B cell (primary cell): ENCODE measurements around the gene MVB12B. TPM values are rescaled to one million over a fixed set of nuclear protein-coding genes. Genes with fewer than 3 reads are reported as not detected.

Experiments
- ATAC-seq: fragments of 200-7000 bp; cut with Tn5 transposase; one replicate; pipeline ENCODE4 v1.10.0; 2021; ENCODE audit warnings: low read depth, mild to moderate bottlenecking, moderate number of reproducible peaks, moderate library complexity
- CTCF ChIA-PET: fragments of 350-600 bp; sonication (Branson Sonifier 250); formaldehyde crosslinking; loops from one replicate; lab custom pipeline; 2021; ENCODE audit warnings: antibody characterized with exemption, inconsistent platforms; lab: Charles Lee
- POLR2A ChIA-PET: fragments of 350-600 bp; sonication (Branson Sonifier 250); formaldehyde crosslinking; loops from one replicate; lab custom pipeline; 2021; ENCODE audit warnings: antibody characterized with exemption; lab: Charles Lee
- DNase-seq: peaks from one replicate; pipeline ENCODE4 v3.0.0; 2013
- H2AFZ ChIP-seq: 2 replicates; pipeline ENCODE4 v1.6.1; 2012; ENCODE audit warnings: mild to moderate bottlenecking, low read depth, low read length; ENCODE audit not compliant: insufficient read depth, poor library complexity, severe bottlenecking
- H3K27ac ChIP-seq, 2 donors: 1 replicate in 1 of 2; 2 replicates in 1 of 2; pipeline ENCODE4 v1.5.1; 2012 to 2013; ENCODE audit warnings: low read length in 2 of 2, mild to moderate bottlenecking in 2 of 2, moderate library complexity in 1 of 2
- H3K27me3 ChIP-seq, 4 experiments: fragments of 200-600 bp in 1 of 4; sonication (generic) in 1 of 4; replicated peaks in 1 of 4; 1 replicate in 2 of 4; 2 replicates in 2 of 4; pipeline versions ENCODE4 v1.6.1 to v1.7.0; 2013 to 2016; ENCODE audit warnings: low read length in 3 of 4, mild to moderate bottlenecking in 2 of 4, mixed read lengths in 1 of 4, moderate library complexity in 1 of 4; ENCODE audit not compliant: insufficient read depth in 4 of 4, control insufficient read depth in 3 of 4; ENCODE audit errors: control extremely low read depth in 1 of 4
- H3K36me3 ChIP-seq, 2 experiments: replicated peaks in 1 of 2; 1 replicate in 1 of 2; 2 replicates in 1 of 2; pipeline versions ENCODE4 v1.6.1 to v1.7.1; 2013; ENCODE audit warnings: low read length in 1 of 2; ENCODE audit not compliant: insufficient read depth in 2 of 2, control insufficient read depth in 1 of 2; ENCODE audit errors: control extremely low read depth in 1 of 2, extremely low read depth in 1 of 2
- H3K4me1 ChIP-seq, 2 donors: fragments of 200-600 bp in 1 of 2; sonication (generic) in 1 of 2; 1 replicate in 1 of 2; 2 replicates in 1 of 2; pipeline versions ENCODE4 v1.5.1 to v1.6.1; 2013 to 2017; ENCODE audit warnings: low read length in 2 of 2; ENCODE audit not compliant: control insufficient read depth in 2 of 2, insufficient read depth in 2 of 2
- H3K4me2 ChIP-seq: replicated peaks from 2 replicates; pipeline ENCODE3; 2012; ENCODE audit warnings: mild to moderate bottlenecking, low read depth, low read length; ENCODE audit not compliant: poor library complexity, severe bottlenecking
- H3K4me3 ChIP-seq, 5 experiments: fragments of 200-600 bp in 1 of 5; sonication (generic) in 1 of 5; 1 replicate in 3 of 5; 2 replicates in 2 of 5; pipeline versions ENCODE4 v1.5.1 to v1.7.0; 2011 to 2016; ENCODE audit warnings: low read length in 4 of 5, mild to moderate bottlenecking in 4 of 5, low read depth in 2 of 5, control low read depth in 1 of 5, moderate library complexity in 1 of 5; ENCODE audit not compliant: insufficient read depth in 1 of 5; ENCODE audit errors: control extremely low read depth in 1 of 5, extremely low read depth in 1 of 5
- H3K79me2 ChIP-seq: fragments of 200-600 bp; sonication (generic); one replicate; pipeline ENCODE4 v1.6.0; 2016; ENCODE audit warnings: low read length; ENCODE audit not compliant: control insufficient read depth, insufficient read depth
- H3K9ac ChIP-seq: fragments of 200-600 bp; sonication (generic); 2 replicates; pipeline ENCODE4 v1.6.1; 2017; ENCODE audit warnings: mild to moderate bottlenecking, low read length, moderate library complexity
- H3K9me3 ChIP-seq, 3 donors: one replicate each; pipeline versions ENCODE4 v1.6.1 to v1.7.1; 2013; ENCODE audit warnings: low read length in 2 of 3; ENCODE audit not compliant: control insufficient read depth in 2 of 3, insufficient read depth in 1 of 3; ENCODE audit errors: control extremely low read depth in 1 of 3
- H4K20me1 ChIP-seq: 2 replicates; pipeline ENCODE4 v1.6.0; 2012; ENCODE audit warnings: mild to moderate bottlenecking, low read length; ENCODE audit not compliant: insufficient read depth, control insufficient read depth, poor library complexity, severe bottlenecking
- H3K27ac Mint-ChIP-seq: one replicate; pipeline ENCODE4 v1.8.0; 2021; ENCODE audit warnings: mixed read lengths
- H3K27me3 Mint-ChIP-seq: one replicate; pipeline ENCODE4 v1.8.0; 2021; ENCODE audit warnings: mixed read lengths
- H3K4me1 Mint-ChIP-seq: one replicate; pipeline ENCODE4 v1.8.0; 2021; ENCODE audit warnings: mixed read lengths
- H3K4me3 Mint-ChIP-seq: one replicate; pipeline ENCODE4 v1.8.0; 2021; ENCODE audit warnings: mixed read lengths
- H3K9me3 Mint-ChIP-seq: one replicate; pipeline ENCODE4 v1.8.0; 2022; ENCODE audit warnings: mixed read lengths; ENCODE audit not compliant: insufficient read depth
- CTCF ChIP-seq: fragments of 200-600 bp; IDR thresholded peaks from one replicate; pipeline ENCODE4 v1.8.0; 2022; ENCODE audit warnings: antibody characterized with exemption, mild to moderate bottlenecking
- EZH2 ChIP-seq: IDR thresholded peaks from 2 replicates; pipeline ENCODE4 v1.6.1; 2012; ENCODE audit warnings: borderline replicate concordance, low read depth, mild to moderate bottlenecking, moderate library complexity, low read length; ENCODE audit not compliant: insufficient read depth, poor library complexity, severe bottlenecking
- WGBS: methylation state at CpG from one replicate; pipeline ENCODE4 v1.1.5; 2013; ENCODE audit warnings: missing lambda C conversion rate; ENCODE audit not compliant: insufficient coverage; 5-methylcytosine and 5-hydroxymethylcytosine counted together
- intact Hi-C: fragments of 100-400 bp; cut with micrococcal nuclease; formaldehyde crosslinking; loops from one replicate; pipeline ENCODE4 v1.10.0; 2022
- polyA minus RNA-seq: library from RNA; depleted of rRNA, polyadenylated mRNA; stranded (reverse); fragments of >200 nt; gene quantifications from 2 replicates; pipeline ENCODE4 v1.2.3, GENCODE V29; 2012
- polyA plus RNA-seq: library from polyadenylated mRNA; depleted of rRNA; stranded (reverse); fragments of >200 nt; gene quantifications from 2 replicates; pipeline ENCODE4 v1.2.3, GENCODE V29; 2012
- total RNA-seq, 2 donors: library from RNA; stranded (reverse); fragments of 120-200 nt in 1 of 2; gene quantifications; 1 replicate in 1 of 2; 2 replicates in 1 of 2; pipeline versions ENCODE4 v1.2.3 to v1.2.4, GENCODE V29; 2013 to 2022

MVB12B gene
- total RNA-seq (9.0 and 9.8 TPM in 2 replicates), polyA plus RNA-seq (1.2 and 2.0 TPM in 2 replicates), polyA minus RNA-seq (2.1 and 2.9 TPM in 2 replicates)
- total RNA-seq (2013): 2.2 TPM

GRCh38 chr9:126326228-126327005, at the start of gene MVB12B:
MVB12B (plus strand) TSS chr9:126326829; CDS start chr9:126326930, 101 bp downstream.
- Mint-ChIP-seq H3K27me3 (peaks cover 21% of the 10 kb centered on the region), H3K9me3 (peaks cover 4% of the 10 kb centered on the region), H3K4me3 (peak within 1 kb of the TSS; percentile 86), H3K4me1 (peaks cover 18% of the 10 kb centered on the region), H3K27ac (peak within 1 kb of the TSS; percentile 79)
- H3K4me3 ChIP-seq: peak within 1 kb of the TSS in 4 of 5 experiments; percentile 37 to 56 (median 50)
- H2AFZ ChIP-seq: peak within 1 kb of the TSS; percentile 86
- peak; percentile 88 for ATAC-seq
- peak within 1 kb of the TSS; percentile 87 for H3K4me2 ChIP-seq
- H3K79me2 ChIP-seq: no peaks in the 10 kb centered on the region
- intact Hi-C loops: loop anchor here (10.0 kb wide), 1 partner anchor 238 kb away; no protein-coding TSS in a partner anchor
- peaks cover 2 to 12% (median 3%) of the 10 kb centered on the region in 3 donors for H3K9me3 ChIP-seq
- ChIA-PET POLR2A (interaction anchor here (1.3 kb wide), 1 partner anchor 21 kb away, joined by 4 read pairs; no protein-coding TSS in a partner anchor), CTCF (interaction anchor here (0.5 to 4.2 kb wide), 9 partner anchors 9 to 919 kb away, joined by 3 to 23 read pairs (median 4); no protein-coding TSS in a partner anchor)
- no peak for TF ChIP-seq CTCF
- no peak for TF ChIP-seq EZH2
- H3K4me1 ChIP-seq: peaks cover 10 to 14% of the 10 kb centered on the region in 2 donors
- H3K27me3 ChIP-seq: peaks cover 0 to 10% (median 0%) of the 10 kb centered on the region in 4 experiments
- 6% methylated on average over 90 of the region's 94 CpGs for WGBS
- H3K36me3 ChIP-seq: no peaks in the 10 kb centered on the region
- no peak within 1 kb of the TSS for H3K27ac ChIP-seq
- DNase-seq: peak; percentile 76
- H4K20me1 ChIP-seq: no peaks in the 10 kb centered on the region
- peak within 1 kb of the TSS; percentile 61 for H3K9ac ChIP-seq
